IMR-90 (cell line): ENCODE data around the gene LTBP2. TPM values are rescaled to one million over a fixed set of nuclear protein-coding genes. Genes with fewer than 3 reads are reported as not detected.

ENCODE experiments used
- ATAC-seq: fragments of 200-7000 bp; cut with Tn5 transposase; 2 replicates; pipeline ENCODE4 v1.9.1; 2020; ENCODE audit warnings: low read depth, mild to moderate bottlenecking, moderate library complexity
- BruUV-seq: library from RNA; stranded (reverse); fragments of 400-500 nt; replicated peaks from 2 replicates; lab custom pipeline; 2021; lab: Mats Ljungman, UMichigan
- CTCF ChIA-PET: fragments of 300-600 bp; formaldehyde crosslinking; extraction: SDS; loops from one replicate; lab custom pipeline; 2021; ENCODE audit warnings: antibody characterized with exemption; lab: Yijun Ruan, JAX
- POLR2A ChIA-PET: fragments of 300-600 bp; sonication (Branson Sonifier 250); formaldehyde crosslinking; loops from one replicate; lab custom pipeline; 2022; ENCODE audit warnings: antibody characterized with exemption; ENCODE audit not compliant: unreplicated experiment; lab: Charles Lee
- DNase-seq: peaks from one replicate; pipeline ENCODE4 v3.0.0; 2013
- H2AFZ ChIP-seq: replicated peaks from 2 replicates; pipeline ENCODE3; 2013; ENCODE audit warnings: low read length, mild to moderate bottlenecking; ENCODE audit not compliant: poor library complexity
- H2AK5ac ChIP-seq: 2 replicates; pipeline ENCODE4 v1.6.1; 2013; ENCODE audit warnings: low read depth, low read length, inconsistent platforms
- H2AK9ac ChIP-seq: replicated peaks from 2 replicates; pipeline ENCODE3; 2013; ENCODE audit warnings: mild to moderate bottlenecking, low read depth, low read length, moderate library complexity; ENCODE audit not compliant: poor library complexity
- H2BK120ac ChIP-seq: 2 replicates; pipeline ENCODE4 v1.6.1; 2013; ENCODE audit warnings: low read depth, low read length, inconsistent platforms
- H2BK15ac ChIP-seq: 3 replicates; pipeline ENCODE4 v1.6.1; 2013; ENCODE audit warnings: low read depth, low read length, inconsistent platforms
- H2BK20ac ChIP-seq: 2 replicates; pipeline ENCODE4 v1.6.1; 2013; ENCODE audit warnings: low read depth, mild to moderate bottlenecking, inconsistent platforms, low read length, moderate library complexity
- H2BK5ac ChIP-seq: 2 replicates; pipeline ENCODE4 v1.6.1; 2013; ENCODE audit warnings: mild to moderate bottlenecking, low read depth, low read length, inconsistent platforms; ENCODE audit not compliant: poor library complexity, severe bottlenecking
- H3K14ac ChIP-seq: replicated peaks from 2 replicates; pipeline ENCODE4 v1.6.1; 2013; ENCODE audit warnings: low read depth, low read length, inconsistent platforms
- H3K18ac ChIP-seq: 2 replicates; pipeline ENCODE4 v1.6.1; 2013; ENCODE audit warnings: low read depth, low read length, control low read depth
- H3K23ac ChIP-seq: 2 replicates; pipeline ENCODE4 v1.6.1; 2013; ENCODE audit warnings: low read depth, low read length, inconsistent platforms
- H3K27ac ChIP-seq: 2 replicates; pipeline ENCODE4 v1.5.1; 2013; ENCODE audit warnings: mild to moderate bottlenecking, control low read depth, low read length; ENCODE audit not compliant: insufficient read depth
- H3K27me3 ChIP-seq: 2 replicates; pipeline ENCODE4 v1.6.1; 2013; ENCODE audit warnings: low read length; ENCODE audit not compliant: control insufficient read depth, insufficient read depth
- H3K36me3 ChIP-seq: 2 replicates; pipeline ENCODE4 v1.6.1; 2013; ENCODE audit warnings: low read length, mixed read lengths; ENCODE audit not compliant: control insufficient read depth, insufficient read depth
- H3K4ac ChIP-seq: 2 replicates; pipeline ENCODE4 v1.6.1; 2013; ENCODE audit warnings: low read depth, low read length, inconsistent platforms
- H3K4me1 ChIP-seq: 2 replicates; pipeline ENCODE4 v1.6.1; 2013; ENCODE audit warnings: low read length, mixed read lengths; ENCODE audit not compliant: control insufficient read depth, insufficient read depth
- H3K4me2 ChIP-seq: 2 replicates; pipeline ENCODE4 v1.6.1; 2013; ENCODE audit warnings: low read depth, mild to moderate bottlenecking, control low read depth, low read length, moderate library complexity
- H3K4me3 ChIP-seq: 2 replicates; pipeline ENCODE4 v1.5.1; 2013; ENCODE audit warnings: low read depth, mild to moderate bottlenecking, control low read depth, low read length, moderate library complexity; ENCODE audit not compliant: insufficient read depth
- H3K56ac ChIP-seq: 2 replicates; pipeline ENCODE4 v1.6.1; 2013; ENCODE audit warnings: low read length, inconsistent platforms; ENCODE audit not compliant: insufficient read depth; ENCODE audit errors: extremely low read depth
- H3K79me1 ChIP-seq, 2 experiments: 2 replicates each; pipeline ENCODE4 v1.6.1; 2013; ENCODE audit warnings: low read length in 2 of 2, inconsistent platforms in 1 of 2, low read depth in 1 of 2
- H3K9ac ChIP-seq: 2 replicates; pipeline ENCODE4 v1.6.1; 2013; ENCODE audit warnings: low read depth, low read length, control low read depth
- H3K9me1 ChIP-seq: 2 replicates; pipeline ENCODE4 v1.6.1; 2013; ENCODE audit warnings: low read length, inconsistent platforms; ENCODE audit not compliant: insufficient read depth
- H3K9me3 ChIP-seq: 2 replicates; pipeline ENCODE4 v1.6.1; 2013; ENCODE audit warnings: low read length; ENCODE audit not compliant: control insufficient read depth, insufficient read depth
- H4K20me1 ChIP-seq: 2 replicates; pipeline ENCODE4 v1.6.1; 2013; ENCODE audit warnings: low read length, inconsistent platforms; ENCODE audit not compliant: insufficient read depth
- H4K5ac ChIP-seq: 2 replicates; pipeline ENCODE4 v1.6.1; 2013; ENCODE audit warnings: mild to moderate bottlenecking, low read depth, low read length, control low read depth
- H4K8ac ChIP-seq, 2 experiments: 2 replicates each; pipeline ENCODE4 v1.6.1; 2013; ENCODE audit warnings: low read depth in 2 of 2, low read length in 2 of 2, control low read depth in 1 of 2, inconsistent platforms in 1 of 2
- H4K91ac ChIP-seq: 2 replicates; pipeline ENCODE4 v1.6.1; 2013; ENCODE audit warnings: low read depth, low read length, inconsistent platforms; ENCODE audit not compliant: insufficient read depth
- FOS ChIP-seq: fragments of 150-350 bp; IDR thresholded peaks from 2 replicates; pipeline ENCODE4 v1.6.1; 2016; ENCODE audit warnings: low read depth, low read length
- MAFK ChIP-seq: IDR thresholded peaks from 2 replicates; pipeline ENCODE4 v1.6.1; 2012; ENCODE audit warnings: low read depth, low read length, improper control_type of control experiment
- MXI1 ChIP-seq: IDR thresholded peaks from 2 replicates; pipeline ENCODE4 v1.6.1; 2012; ENCODE audit warnings: low read depth, mild to moderate bottlenecking, low read length, moderate library complexity, borderline replicate concordance
- NFE2L2 ChIP-seq: fragments of 150-350 bp; IDR thresholded peaks from 2 replicates; pipeline ENCODE4 v1.6.1; 2016; ENCODE audit warnings: low read depth, mild to moderate bottlenecking, low read length
- SMC3 ChIP-seq: fragments of 150-350 bp; IDR thresholded peaks from 2 replicates; pipeline ENCODE4 v1.6.1; 2016; ENCODE audit warnings: low read depth, mild to moderate bottlenecking, antibody characterized with exemption, low read length, moderate library complexity
- WGBS, 2 experiments: methylation state at CpG; one replicate each; pipeline versions ENCODE4 v1.1.5 to v1.1.7; 2013; ENCODE audit warnings: missing lambda C conversion rate in 2 of 2; ENCODE audit not compliant: insufficient read length in 1 of 2; ENCODE audit errors: extremely low coverage in 2 of 2; 5-methylcytosine and 5-hydroxymethylcytosine counted together
- dilution Hi-C: fragments of 300-500 bp; cut with HindIII; formaldehyde crosslinking; loops from one replicate; pipeline ENCODE4 v1.14.3; 2018; ENCODE audit warnings: low sequenced_read_pairs; ENCODE audit not compliant: unreplicated experiment
- in situ Hi-C: fragments of 300-500 bp; cut with MboI; formaldehyde crosslinking; loops from 3 replicates; pipeline ENCODE4 v1.14.3; 2019; ENCODE audit warnings: low sequenced_read_pairs, inconsistent platforms, mixed read lengths
- intact Hi-C: fragments of 100-400 bp; cut with micrococcal nuclease; formaldehyde crosslinking; loops from 2 replicates; pipeline ENCODE4 v1.10.0; 2022
- polyA plus RNA-seq, 3 experiments: library from polyadenylated mRNA; depleted of rRNA; stranded (reverse); fragments of >200 nt; gene quantifications; 2 replicates each; pipeline ENCODE4 v1.2.3, GENCODE V29; 2012; ENCODE audit warnings: low replicate concordance in 1 of 3
- total RNA-seq: library from RNA; depleted of rRNA; stranded (reverse); fragments of >200 nt; gene quantifications from 2 replicates; pipeline ENCODE4 v1.2.3, GENCODE V29; 2012
- TF ChIP-seq, protein P1 (sequence below): fragments of 150-350 bp; IDR thresholded peaks from 2 replicates; pipeline ENCODE4 v1.6.1; 2016; ENCODE audit warnings: low read depth, mild to moderate bottlenecking, low read length, moderate library complexity, borderline replicate concordance

LTBP2 gene
- total and polyA plus RNA-seq, 2 of the 4 experiments (the other 2 are of a cell fraction): 23.8 to 79.3 TPM

DNA sequence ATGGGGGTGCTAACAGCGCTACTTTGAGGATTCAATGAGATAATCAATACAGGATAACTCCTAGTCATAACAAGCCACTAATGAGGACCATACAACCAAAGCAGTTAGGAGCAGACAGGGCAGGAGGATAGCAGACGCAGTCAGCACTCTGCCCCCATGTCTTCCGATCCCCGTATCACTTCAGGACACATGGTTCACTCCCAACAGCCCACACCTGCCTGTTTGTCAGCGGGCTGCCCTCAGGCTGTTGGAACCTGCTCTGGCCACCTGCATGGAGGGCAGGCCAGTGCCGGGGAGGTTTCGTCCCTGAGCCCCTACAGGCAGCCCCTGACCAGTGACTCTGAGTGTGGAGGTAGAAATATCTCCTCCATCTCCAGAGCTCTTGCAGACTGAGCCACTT, 37.1 kb upstream of the LTBP2 start:
- Histone ChIP-seq H3K4me2 (no peak overlapping the region), H2AFZ (no peak overlapping the region), H3K14ac (peak overlapping the region; percentile 82; the same call in 1 of the 2 replicates), H3K27ac (no peak overlapping the region), H3K4me3 (no peak overlapping the region), H3K18ac (no peak overlapping the region), H4K20me1 (no peaks in the 10 kb centered on the region), H3K9ac (no peak overlapping the region), H2BK5ac (no peak overlapping the region), H2AK9ac (peak overlapping the region; percentile 5), H3K4me1 (peaks cover 37% of the 10 kb centered on the region), H2BK120ac (peak overlapping the region; percentile 40; the same call in 1 of the 2 replicates), H3K9me3 (no peaks in the 10 kb centered on the region), H2BK20ac (peak overlapping the region; percentile 41), H3K56ac (no peak overlapping the region), H3K4ac (peak overlapping the region; percentile 78), H4K5ac (no peak overlapping the region), H3K36me3 (no peaks in the 10 kb centered on the region), H3K79me1 (peaks cover 6 to 21% of the 10 kb centered on the region in 2 experiments; a peak in 3 of 4 replicates), H3K27me3 (no peaks in the 10 kb centered on the region), H2AK5ac (peak overlapping the region; percentile 53; the same call in 1 of the 2 replicates), H4K91ac (peak overlapping the region; percentile 40; the same call in 1 of the 2 replicates), H2BK15ac (no peak overlapping the region), H3K23ac (no peak overlapping the region), H3K9me1 (peaks cover 47% of the 10 kb centered on the region), H4K8ac (peak overlapping the region in 1 of 2 experiments; percentile 57; a peak in 1 of 4 replicates)
- WGBS, 2 experiments: 83% methylated on average over 1 of the region's 7 CpGs; no CpG with 5 or more reads in 1 of the 2 experiments
- no TSS peak for BruUV-seq
- ChIA-PET CTCF (interaction anchor here (1.4 kb wide), 1 partner anchor 37 kb away, joined by 3 read pairs; the partner anchor contains the start of gene LTBP2), POLR2A (no interaction called here)
- no peak for TF ChIP-seq FOS
- no peak for TF ChIP-seq NFE2L2
- TF ChIP-seq MAFK: no peak
- TF ChIP-seq MXI1: no peak
- no peak for TF ChIP-seq SMC3
- TF ChIP-seq, protein P1, sequence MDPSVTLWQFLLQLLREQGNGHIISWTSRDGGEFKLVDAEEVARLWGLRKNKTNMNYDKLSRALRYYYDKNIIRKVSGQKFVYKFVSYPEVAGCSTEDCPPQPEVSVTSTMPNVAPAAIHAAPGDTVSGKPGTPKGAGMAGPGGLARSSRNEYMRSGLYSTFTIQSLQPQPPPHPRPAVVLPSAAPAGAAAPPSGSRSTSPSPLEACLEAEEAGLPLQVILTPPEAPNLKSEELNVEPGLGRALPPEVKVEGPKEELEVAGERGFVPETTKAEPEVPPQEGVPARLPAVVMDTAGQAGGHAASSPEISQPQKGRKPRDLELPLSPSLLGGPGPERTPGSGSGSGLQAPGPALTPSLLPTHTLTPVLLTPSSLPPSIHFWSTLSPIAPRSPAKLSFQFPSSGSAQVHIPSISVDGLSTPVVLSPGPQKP: no peak
- in situ Hi-C loops (no loop called here), intact Hi-C loops (no loop called here), dilution Hi-C loops (no loop called here)
- ATAC-seq: no peak
- no peak for DNase-seq
